Measurements from ENCODE around the gene C2CD4C.
"Not testable (repeated sequence)": the region's sequence is repeated elsewhere in the genome, so short reads cannot be mapped to it uniquely, and the experiment has no call there.

- TF ChIP-seq CTCF, EP300, POLR2A (IDR thresholded peaks at IDR 0.05): not testable (repeated sequence)
These were observed 26.4 kb downstream of the C2CD4C start for GRCh38 chr19:382578-382977.

Measured in upper lobe of left lung (tissue), 4 donors.